NT2/D1 (cell line): ENCODE measurements around the gene IL17RE.

Experiments
- SUZ12 ChIP-seq: IDR thresholded peaks from 2 replicates; pipeline ENCODE4 v1.6.1; 2011; ENCODE audit not compliant: insufficient read length, insufficient read depth; ENCODE audit errors: extremely low read depth
- YY1 ChIP-seq: IDR thresholded peaks from 2 replicates; pipeline ENCODE4 v1.6.1; 2011; ENCODE audit not compliant: insufficient read length, insufficient read depth
- ZNF274 ChIP-seq: IDR thresholded peaks from 2 replicates; pipeline ENCODE4 v1.6.1; 2011; ENCODE audit warnings: mild to moderate bottlenecking, low read depth, low read length

DNA sequence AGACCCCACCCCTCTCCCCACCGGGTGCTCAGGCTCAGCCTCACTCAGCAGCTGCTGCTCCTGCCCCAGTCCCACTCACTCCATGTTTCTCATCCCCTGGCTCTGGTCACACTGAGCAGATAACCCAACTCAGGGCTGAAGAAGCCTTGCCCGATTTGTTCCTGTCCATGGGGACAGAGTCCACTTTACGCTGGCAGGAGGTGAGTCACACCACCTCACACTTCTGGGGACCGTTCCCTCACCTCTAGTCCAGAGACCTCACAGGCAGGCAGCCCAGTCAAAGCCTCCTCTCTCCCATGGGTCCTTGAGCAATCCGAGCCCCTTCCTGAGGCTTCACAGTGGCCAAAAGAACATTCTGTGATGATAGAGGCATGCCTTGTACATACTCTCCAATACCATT is 23.9 kb upstream of the IL17RE start:
- no peak for TF ChIP-seq SUZ12
- TF ChIP-seq ZNF274 = no peak
- TF ChIP-seq YY1 = no peak
